HG02678 (cell line): ENCODE data around the gene RNASEL.
"Not testable (repeated sequence)": the region's sequence is repeated elsewhere in the genome, so short reads cannot be mapped to it uniquely, and the experiment has no call there.

Source experiments
- ATAC-seq: cut with Tn5 transposase; IDR thresholded peaks from one replicate; pipeline ENCODE4 v1.9.1; 2021; ENCODE audit warnings: mild to moderate bottlenecking, moderate library complexity; ENCODE audit not compliant: unreplicated experiment

The RNASEL gene, protein sequence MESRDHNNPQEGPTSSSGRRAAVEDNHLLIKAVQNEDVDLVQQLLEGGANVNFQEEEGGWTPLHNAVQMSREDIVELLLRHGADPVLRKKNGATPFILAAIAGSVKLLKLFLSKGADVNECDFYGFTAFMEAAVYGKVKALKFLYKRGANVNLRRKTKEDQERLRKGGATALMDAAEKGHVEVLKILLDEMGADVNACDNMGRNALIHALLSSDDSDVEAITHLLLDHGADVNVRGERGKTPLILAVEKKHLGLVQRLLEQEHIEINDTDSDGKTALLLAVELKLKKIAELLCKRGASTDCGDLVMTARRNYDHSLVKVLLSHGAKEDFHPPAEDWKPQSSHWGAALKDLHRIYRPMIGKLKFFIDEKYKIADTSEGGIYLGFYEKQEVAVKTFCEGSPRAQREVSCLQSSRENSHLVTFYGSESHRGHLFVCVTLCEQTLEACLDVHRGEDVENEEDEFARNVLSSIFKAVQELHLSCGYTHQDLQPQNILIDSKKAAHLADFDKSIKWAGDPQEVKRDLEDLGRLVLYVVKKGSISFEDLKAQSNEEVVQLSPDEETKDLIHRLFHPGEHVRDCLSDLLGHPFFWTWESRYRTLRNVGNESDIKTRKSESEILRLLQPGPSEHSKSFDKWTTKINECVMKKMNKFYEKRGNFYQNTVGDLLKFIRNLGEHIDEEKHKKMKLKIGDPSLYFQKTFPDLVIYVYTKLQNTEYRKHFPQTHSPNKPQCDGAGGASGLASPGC

DNA sequence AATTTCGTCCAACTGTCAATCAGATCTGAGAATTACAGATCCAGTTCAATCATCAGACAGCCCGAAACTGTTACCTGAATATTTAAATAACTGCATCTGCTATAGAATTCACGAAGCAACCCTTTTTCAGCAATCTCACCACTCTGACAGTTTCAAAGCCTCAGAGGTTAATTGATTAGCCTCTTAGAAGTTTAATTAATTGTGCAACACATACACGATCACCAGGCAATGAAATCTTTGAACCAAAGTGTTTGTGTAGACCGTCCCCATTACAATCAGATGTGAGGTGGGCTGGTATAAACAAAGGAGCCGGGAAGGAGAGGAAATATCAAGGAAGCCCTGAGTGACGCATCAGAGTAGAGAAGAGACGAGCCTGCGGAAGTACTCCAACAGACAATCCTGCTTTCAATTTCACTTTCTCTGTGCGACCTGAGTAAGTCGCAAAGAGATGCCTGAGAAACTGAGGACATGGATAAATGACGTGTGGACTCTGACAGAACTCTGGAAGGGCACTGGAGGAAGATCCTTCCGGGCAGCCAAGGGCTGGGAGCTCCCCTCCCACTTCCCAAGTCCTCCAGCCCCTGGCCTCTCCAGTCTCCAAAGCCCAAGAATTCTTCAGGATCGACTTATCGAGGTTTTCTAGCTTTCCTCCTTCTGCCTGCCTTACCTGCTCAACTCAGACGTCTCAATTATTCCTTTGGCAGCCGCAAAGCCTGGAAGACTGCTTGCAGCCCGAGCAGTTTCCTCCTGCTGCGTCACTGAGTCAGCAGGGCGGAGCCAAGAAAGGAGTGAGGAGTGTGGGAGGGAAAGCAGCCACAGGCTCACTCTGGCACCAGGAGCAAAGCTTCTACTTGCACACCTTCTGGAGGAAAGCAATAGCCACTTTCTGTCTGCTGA lies at the start of gene RNASEL:
Gene RNASEL (minus strand): TSS at position 757 of the 897 bp plus-strand sequence. CDS start 2,450 bp downstream, outside the sequence.
- peak; percentile 86 for ATAC-seq

DNA sequence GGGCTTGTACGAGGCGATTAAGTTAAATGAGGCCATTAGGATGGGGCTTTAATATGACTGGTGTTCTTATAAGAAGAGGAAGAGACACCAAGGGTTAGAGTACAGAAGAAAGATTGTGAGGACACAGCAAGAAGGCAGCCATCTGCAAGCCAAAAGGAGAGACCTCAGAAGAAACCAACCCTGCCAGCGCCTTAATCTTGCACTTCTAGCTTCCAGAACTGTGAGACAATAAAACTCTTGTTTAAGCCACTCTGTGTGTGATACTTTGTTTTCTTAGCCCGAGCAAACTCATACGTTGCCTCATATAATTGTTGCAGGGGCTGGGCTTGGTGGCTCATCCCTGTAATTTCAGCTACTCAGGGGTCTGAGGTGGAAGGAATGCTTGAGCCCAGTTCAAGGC lies 48.7 kb upstream of the RNASEL start:
- ATAC-seq = no peak

DNA sequence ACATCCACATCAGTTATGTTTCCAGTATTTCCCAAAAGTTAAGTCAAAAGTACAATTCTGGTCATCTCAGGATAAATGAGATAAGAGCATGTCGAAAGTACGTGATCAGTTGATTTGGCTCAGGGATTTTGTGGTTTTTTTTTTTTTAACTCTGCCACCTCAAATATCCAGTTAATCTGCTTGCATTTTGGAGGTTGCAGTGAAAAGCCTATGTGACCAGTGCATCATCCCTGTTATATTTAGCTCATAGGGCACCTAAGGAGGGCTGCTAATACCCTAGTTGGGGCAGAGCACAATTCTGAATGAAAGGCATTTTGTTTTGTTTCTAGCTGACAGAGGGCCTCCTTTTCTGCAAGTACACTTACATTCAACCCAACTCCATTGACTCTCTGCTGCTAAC lies 46.8 kb upstream of the RNASEL start:
- ATAC-seq = no peak

DNA sequence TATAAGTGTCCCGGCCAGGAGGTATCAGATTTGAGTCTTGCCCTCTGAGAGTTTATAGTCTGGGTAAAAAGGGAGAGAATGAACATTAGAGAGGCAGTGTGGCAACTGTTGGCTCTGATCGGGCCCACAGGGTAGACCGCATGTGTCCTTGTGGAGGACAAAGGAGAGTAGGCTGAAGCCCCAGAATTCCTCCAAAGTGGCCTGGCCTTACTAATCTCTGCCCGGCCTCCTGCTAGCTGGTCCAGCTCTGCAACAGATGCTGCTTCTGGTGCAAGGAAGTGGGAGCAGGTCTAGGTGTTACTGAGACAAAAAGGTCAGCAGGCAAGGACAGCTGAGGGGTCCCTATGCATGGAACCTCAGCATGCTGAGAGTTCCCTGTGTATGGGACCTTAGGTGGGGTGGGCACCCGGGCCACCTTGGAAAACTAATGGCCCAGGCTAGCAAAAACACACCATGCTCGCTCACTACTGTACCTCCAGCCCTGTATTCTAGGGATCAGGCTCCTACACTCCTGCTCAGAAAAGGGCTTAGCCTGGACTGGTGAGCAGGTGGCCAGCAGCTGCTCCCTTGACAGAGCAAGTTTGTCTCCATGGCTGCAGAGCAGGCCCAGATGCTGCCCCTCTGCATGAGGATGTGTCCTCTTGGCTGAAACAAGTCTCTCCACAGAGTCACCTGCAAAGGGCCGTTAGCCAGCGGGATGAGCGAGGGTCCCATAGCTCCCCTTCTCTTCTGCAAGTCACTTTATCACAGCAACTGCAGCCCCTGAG lies 45.4 kb upstream of the RNASEL start:
- no peak for ATAC-seq

DNA sequence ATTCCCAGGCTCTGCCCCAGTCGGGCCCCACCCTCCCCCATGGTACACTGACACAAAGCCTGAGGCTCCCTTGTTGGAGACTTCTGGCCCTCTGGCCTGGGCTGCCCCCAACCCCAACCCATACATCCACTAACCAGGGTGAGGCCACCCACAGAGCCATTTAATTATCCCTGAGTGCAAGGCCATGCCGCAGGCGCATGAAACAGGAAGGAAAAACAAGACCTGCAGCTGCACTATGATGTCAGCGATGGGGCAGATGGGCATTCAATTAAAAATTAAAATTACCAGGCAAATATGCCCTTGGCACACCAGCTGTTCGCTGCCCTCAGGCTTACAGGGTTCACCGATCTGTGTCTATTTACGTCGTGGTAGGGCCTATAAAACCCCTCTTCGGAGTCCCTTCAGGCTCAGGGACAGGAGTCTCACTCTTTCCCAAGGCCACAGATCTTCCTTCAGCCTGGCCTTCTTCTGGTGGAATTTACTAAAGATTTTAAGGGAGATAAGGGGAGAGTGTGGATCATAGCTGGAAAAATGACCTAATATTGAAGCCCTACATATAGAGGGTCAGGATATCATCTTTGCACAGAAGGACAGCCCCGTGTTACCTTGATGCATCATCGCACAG lies 44.7 kb upstream of the RNASEL start:
- peak; percentile 36 for ATAC-seq

DNA sequence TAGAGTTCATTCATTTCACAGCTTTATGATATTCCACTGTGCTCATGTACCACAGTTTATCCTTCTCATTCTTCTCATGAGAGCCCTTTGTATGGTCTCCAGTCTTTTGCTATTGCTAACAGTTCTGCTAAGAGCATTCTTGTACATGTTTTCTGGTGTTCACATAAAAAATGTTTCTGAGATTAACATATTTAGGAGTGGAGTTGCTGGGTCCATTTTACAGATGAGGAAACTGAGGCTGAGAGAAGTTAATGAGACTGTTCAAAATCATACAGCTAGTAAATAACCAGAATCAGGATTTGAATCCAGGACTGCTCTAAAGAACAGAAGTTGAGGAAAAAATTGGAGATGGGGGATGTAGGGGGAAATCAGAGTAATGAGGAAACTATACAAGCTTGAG lies 44.0 kb upstream of the RNASEL start:
- ATAC-seq = no peak

DNA sequence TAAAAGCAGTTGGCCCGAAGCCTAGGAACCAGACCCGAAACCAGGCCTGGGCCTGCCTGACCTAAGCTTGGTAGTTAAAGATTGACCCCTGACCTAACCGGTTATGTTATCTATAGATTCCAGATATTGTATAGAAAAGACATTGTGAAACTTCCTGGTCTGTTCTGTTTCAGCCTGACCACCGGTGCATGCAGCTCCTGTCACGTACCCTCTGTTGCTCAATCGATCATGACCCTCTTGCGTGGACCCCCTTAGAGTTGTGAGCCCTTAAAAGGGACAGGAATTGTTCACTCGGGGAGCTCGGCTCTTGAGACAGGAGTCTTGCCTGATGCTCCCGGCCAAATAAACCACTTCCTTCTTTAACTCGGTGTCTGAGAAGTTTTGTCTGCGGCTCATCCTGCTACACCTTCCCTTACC lies 43.4 kb upstream of the RNASEL start:
- not testable (repeated sequence) for ATAC-seq

DNA sequence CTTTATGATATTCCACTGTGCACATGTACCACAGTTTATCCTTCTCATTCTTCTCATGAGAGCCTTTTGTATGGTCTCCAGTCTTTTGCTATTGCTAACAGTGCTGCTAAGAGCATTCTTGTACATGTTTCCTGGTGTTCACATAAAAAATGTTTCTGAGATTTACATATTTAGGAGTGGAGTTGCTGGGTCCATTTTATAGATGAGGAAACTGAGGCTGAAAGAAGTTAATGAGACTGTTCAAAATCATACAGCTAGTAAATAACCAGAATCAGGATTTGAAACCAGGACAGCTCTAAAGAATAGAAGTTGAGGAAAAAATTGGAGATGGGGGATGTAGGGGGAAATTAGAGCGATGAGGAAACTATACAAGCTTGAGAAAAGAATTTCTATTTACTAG lies 42.9 kb upstream of the RNASEL start:
- no peak for ATAC-seq

DNA sequence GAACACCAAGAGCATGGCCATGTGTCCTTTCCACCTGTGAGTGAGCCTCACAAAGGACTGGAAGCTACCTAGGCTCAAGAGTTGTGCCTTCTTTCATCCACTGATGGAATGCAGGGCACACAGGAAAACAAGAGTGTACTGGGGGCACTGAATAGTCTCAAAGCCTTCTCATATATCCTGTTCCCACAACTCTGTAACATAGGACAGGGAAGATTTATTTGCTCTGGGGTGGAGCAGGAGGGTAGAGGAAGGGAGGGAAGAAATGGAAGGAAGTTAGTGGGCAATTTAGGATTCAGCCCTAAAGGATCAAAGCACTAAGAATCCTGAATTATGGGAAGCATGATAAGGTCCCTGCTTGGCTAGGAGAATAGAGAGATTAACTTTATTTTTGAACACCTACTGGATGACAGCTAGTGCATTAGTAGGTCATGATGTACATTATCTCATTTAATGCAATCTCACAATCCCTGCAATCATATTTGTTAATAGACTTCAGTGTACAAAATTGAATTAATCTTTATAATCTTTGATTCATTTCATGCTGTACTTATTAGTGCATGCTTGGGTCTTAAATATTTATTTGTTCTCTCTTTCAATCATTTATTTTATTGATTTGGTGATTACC lies 42.1 kb upstream of the RNASEL start:
- no peak for ATAC-seq

DNA sequence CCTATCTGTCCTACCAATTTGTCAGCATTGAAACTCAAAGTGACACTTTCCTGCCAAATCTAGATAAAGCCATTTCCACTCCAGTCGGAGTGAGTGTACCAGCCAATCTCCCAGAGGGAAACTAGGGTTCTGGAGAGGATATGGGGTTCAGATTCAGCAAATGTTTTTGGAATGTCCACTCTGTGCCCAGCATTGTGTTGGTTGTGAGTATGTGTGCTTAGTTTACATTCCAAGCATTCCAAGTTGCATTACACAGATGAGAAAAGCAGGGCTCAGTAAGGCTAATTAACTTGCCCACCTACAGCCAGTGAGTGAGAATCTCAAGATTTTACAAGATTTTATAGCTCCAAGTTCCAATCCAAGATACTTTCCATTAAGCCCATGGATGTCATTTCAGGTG lies 41.5 kb upstream of the RNASEL start:
- ATAC-seq = no peak

DNA sequence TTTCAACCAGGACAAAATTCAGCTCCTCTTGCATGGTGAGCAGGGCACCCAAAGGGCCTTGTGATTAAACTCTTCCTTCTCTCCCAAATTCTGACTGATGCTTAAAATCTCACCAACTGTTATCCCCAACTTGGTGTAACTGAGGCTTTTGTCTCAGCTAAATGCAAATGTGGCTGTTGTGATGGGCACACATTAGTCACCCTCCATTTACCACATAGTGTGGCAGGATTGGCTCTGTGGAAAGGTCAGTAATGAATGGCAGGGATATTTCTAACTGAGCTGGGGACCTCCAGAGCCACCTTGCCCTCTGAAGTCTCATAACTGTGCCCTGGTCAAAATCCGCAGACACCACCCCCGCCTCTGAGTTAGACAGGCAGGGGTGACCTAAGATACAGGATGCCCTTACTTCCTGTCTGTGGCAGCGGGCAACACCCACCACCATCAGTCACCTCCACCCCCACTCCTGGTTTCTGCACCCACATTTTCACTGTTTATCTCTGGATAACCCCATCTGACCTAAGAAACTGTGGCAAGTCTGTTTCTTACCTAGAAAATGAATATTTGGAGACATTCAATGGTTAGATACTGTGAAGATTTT lies 40.5 kb upstream of the RNASEL start:
- ATAC-seq = peak; percentile 63

DNA sequence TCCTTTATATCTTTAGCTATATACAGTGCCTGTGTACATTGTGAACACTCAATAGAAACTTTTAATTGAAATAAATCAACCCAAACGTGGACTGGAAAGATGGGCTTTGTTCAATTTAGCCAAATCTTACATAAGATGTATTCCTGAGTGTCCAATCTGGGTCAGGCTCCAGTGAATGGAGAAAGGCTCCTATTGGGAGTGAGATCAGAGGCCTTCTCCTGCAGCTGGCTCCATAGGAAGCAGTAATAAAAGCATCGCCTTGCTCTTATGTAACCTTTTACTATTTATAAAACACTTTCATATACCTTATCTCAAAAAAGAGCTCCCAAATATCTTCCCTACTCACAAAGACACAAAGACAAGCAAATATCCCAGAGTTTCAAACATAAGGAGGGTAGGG lies 40.0 kb upstream of the RNASEL start:
- no peak for ATAC-seq

DNA sequence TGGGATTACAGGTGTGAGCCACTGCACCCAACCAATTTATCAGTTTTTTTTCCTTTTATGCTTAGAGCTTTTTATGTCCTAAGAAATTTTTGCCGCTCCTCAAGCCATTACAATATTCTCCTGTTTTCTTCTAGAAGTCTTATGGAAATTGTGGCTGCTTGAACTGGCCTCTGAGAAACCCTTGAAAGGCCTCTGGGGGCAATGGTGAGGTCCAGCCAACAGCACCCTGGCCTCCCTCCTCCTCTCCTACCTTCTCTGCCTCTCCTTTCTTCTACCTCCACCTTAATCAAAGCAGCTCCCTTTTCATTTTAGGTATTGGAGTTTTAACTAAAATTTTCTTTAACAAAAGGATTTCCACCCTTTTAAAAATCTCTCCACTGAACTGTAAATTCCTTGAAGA lies 39.6 kb upstream of the RNASEL start:
- no peak for ATAC-seq

DNA sequence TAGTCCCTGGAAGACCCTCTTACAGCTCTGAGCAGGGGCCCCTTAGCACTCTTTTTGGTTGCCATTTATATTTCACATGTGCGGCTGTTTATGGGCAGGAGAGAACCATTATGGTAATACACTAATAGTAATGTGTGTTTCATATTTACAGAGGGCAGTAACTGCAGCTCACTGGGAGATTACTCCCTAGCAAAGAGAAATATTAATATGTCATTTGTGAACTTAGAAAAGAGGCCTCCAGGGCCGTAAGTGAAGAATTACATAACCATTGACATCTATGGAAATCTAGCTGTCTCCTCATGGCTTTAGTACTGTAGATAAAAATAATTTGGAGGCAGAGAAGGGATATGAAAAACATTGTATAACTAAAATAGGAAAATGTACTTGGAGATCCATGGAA lies 38.6 kb upstream of the RNASEL start:
- ATAC-seq = no peak

DNA sequence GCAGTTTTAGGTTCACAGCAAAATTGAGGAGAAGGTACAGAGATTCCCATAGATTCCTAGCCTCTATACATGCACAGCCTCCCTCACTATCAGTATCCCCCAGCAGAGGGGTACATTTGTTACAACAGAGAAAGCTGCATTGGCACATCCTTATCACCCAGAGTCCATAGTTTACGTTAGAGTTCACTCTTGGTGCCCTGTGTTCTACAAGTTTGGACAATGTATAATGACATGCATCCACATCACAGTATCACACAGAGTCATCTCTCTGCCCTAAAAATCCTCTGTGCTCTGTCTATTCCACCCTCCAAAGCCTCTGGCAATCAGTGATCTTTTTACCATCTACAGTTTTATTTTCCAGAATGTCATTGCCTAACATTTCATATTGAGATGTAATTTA lies 37.5 kb upstream of the RNASEL start:
- ATAC-seq = no peak

DNA sequence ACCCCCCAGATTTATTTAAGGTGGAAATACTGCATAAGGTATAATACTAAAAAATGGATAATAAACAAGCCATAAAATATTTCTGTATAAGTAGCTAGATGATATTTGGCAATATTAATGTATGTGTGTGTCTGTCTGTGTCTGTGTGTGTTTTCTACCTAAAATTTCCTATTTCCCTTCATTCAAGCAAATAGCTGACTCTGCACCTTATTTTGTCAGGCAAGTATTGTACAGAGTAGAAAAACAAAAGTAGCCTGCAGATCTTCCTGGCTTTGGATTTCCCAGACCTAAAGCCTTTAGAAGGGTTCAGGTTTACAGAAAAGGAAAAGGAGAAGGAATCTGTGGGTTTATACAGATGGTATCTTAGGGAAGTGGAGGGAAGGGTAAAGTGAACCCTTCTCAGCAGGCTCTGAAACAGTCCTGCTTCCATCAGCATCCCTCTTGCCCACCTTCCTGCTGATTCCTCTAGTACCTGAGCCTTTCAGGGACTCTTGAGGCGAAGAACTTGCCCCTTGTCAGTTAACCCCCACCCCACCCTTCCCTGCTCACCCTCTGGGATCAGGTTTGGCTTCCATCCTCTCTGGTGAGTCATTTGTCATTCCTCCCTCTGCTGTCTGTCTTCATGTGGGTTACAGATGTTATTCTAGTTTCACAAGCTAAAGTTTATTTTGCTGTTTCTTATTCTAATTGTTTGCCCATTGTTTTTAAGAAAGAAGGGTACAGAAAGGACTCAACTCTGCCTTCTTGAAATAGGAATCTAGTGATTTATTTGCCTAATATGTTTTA lies 36.9 kb upstream of the RNASEL start:
- no peak for ATAC-seq

DNA sequence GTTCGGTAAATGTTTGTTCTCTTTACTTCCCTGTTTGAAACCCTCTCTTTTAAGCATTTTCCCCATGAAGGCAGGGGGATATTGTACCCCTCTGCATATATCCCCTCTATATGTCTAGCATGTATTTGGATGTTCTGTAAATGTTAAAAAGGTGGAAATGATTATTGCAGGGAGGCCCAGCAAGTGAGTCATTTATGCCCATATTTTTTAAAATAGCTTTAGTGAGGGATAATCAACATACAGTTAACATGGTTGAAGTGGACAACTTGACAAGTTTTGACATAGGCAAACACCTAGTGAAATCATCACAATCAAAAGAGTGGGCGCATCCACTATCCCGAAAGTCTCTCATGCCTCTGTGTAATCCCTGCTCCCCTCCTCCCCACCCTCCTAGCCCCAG lies 36.0 kb upstream of the RNASEL start:
- no peak for ATAC-seq

DNA sequence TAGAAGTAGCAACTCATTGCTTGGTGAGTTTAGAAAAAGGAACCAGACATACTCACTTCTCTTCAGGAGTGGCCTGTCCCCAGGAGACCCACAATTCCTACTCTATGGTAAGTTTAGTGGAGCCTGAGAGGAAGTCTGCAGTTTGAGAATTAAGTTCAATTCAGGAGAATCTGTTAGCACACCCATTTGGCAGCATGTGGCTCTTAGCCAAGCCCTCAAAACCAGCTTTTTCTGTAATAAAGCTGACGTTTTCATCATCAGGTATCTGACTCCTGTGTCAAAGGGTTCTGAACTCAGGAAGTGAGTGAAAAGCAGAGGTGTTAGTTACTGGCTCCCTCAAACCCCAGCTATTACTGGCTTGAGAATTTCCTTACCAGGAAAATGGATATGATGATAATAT lies 35.5 kb upstream of the RNASEL start:
- no peak for ATAC-seq
